ENCODE measurements around the gene DUSP5.

DNA sequence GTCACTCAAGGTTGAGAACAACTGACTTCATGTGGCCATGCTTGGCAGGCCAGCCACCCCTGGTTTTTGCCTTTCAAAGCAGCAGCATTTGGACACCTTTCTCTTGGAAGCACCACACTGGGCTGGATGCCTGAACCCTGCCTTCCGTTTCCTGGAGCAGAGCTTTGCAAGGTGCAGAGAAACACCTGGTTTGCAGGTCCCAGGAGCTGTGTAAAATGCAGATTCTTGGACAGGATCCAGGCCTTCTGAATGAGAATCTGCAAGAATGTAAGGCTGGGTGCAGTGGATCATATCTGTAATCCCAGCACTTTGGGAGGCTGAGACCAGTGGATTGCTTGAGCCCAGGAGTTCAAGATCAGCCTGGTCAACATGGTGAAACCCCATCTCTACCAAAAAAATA, 18.0 kb upstream of the DUSP5 start:
- TF ChIP-seq, protein P1, sequence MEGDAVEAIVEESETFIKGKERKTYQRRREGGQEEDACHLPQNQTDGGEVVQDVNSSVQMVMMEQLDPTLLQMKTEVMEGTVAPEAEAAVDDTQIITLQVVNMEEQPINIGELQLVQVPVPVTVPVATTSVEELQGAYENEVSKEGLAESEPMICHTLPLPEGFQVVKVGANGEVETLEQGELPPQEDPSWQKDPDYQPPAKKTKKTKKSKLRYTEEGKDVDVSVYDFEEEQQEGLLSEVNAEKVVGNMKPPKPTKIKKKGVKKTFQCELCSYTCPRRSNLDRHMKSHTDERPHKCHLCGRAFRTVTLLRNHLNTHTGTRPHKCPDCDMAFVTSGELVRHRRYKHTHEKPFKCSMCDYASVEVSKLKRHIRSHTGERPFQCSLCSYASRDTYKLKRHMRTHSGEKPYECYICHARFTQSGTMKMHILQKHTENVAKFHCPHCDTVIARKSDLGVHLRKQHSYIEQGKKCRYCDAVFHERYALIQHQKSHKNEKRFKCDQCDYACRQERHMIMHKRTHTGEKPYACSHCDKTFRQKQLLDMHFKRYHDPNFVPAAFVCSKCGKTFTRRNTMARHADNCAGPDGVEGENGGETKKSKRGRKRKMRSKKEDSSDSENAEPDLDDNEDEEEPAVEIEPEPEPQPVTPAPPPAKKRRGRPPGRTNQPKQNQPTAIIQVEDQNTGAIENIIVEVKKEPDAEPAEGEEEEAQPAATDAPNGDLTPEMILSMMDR (IDR thresholded peaks at IDR 0.05; ENCODE audit: low read depth, low read length, poor library complexity, severe bottlenecking), result no peak
- TF ChIP-seq EZH2phosphoT487 (IDR thresholded peaks at IDR 0.05; ENCODE audit: borderline replicate concordance, low read length), result no peak

All from DOHH2 (cell line).